Keratinocyte (primary cell): ENCODE results near the gene MON1A.

Experiments used
- CTCF ChIP-seq, 3 experiments: IDR thresholded peaks in 1 of 3; conservative IDR thresholded peaks in 1 of 3; optimal IDR thresholded peaks in 1 of 3; 2 replicates in 2 of 3; 3 replicates in 1 of 3; pipeline versions ENCODE3 to v1.5.1; 2011; ENCODE audit warnings: low read length in 3 of 3, mild to moderate bottlenecking in 3 of 3, moderate library complexity in 2 of 3, control low read depth in 1 of 3, inconsistent platforms in 1 of 3; ENCODE audit not compliant: insufficient read depth in 2 of 3; ENCODE audit errors: extremely low read depth in 1 of 3
- EZH2 ChIP-seq: IDR thresholded peaks from one replicate; pipeline ENCODE4 v1.6.1; 2012; ENCODE audit warnings: inconsistent platforms, mild to moderate bottlenecking, low read length, moderate library complexity

GRCh38 chr3:49902511-49903345 lies 26.9 kb downstream of the MON1A start:
- TF ChIP-seq CTCF (optimal IDR thresholded peaks at IDR 0.05 in 1 of 3, IDR thresholded peaks at IDR 0.05 in 1 of 3, conservative IDR thresholded peaks at IDR 0.05 in 1 of 3; ENCODE audit: extremely low read depth in 1 of 3, insufficient read depth in 2 of 3, low read length in 3 of 3) (no peak), EZH2 (no peak)
